Neutrophil (primary cell): ENCODE measurements around the gene BIRC5.

Source experiments
- H3K27ac ChIP-seq: fragments of 200-600 bp; sonication (generic); 2 replicates; pipeline ENCODE4 v1.5.1; 2016; ENCODE audit warnings: mild to moderate bottlenecking, moderate library complexity
- H3K27me3 ChIP-seq: fragments of 200-600 bp; sonication (generic); 2 replicates; pipeline ENCODE4 v1.6.0; 2016; ENCODE audit warnings: mild to moderate bottlenecking
- H3K36me3 ChIP-seq: fragments of 200-600 bp; sonication (generic); 2 replicates; pipeline ENCODE4 v1.5.1; 2017
- H3K4me1 ChIP-seq, 2 experiments: fragments of 200-600 bp in 1 of 2; sonication (generic) in 1 of 2; 1 replicate in 1 of 2; 2 replicates in 1 of 2; pipeline versions ENCODE4 v1.5.1 to v1.6.1; 2013 to 2016; ENCODE audit warnings: low read depth in 1 of 2, low read length in 1 of 2, mild to moderate bottlenecking in 1 of 2, moderate library complexity in 1 of 2; ENCODE audit not compliant: control insufficient read depth in 1 of 2, insufficient read depth in 1 of 2
- H3K4me3 ChIP-seq, 2 experiments: fragments of 200-600 bp in 1 of 2; sonication (generic) in 1 of 2; 1 replicate in 1 of 2; 2 replicates in 1 of 2; pipeline ENCODE4 v1.5.1; 2013 to 2016; ENCODE audit warnings: low read depth in 1 of 2, low read length in 1 of 2, mild to moderate bottlenecking in 1 of 2, moderate library complexity in 1 of 2
- H3K9me3 ChIP-seq: fragments of 200-600 bp; sonication (generic); 2 replicates; pipeline ENCODE4 v1.5.1; 2016
- CTCF ChIP-seq: fragments of 200-600 bp; sonication (generic); IDR thresholded peaks from 2 replicates; pipeline ENCODE4 v1.5.1; 2016; ENCODE audit warnings: antibody characterized with exemption

BIRC5 gene

GRCh38 chr17:78174346-78174869, 39.6 kb upstream of the BIRC5 start:
- Histone ChIP-seq H3K27ac (peak overlapping the region; percentile 91), H3K4me3 (peak overlapping the region; percentile 34 to 58), H3K36me3 (peaks cover 20% of the 10 kb centered on the region), H3K9me3 (no peaks in the 10 kb centered on the region), H3K27me3 (no peaks in the 10 kb centered on the region), H3K4me1 (peaks cover 76 to 78% of the 10 kb centered on the region in 2 experiments)
- TF ChIP-seq CTCF = peak; percentile 88

- Histone ChIP-seq H3K27me3 (no peaks in the 10 kb centered on the region), H3K36me3 (peaks cover 20% of the 10 kb centered on the region), H3K27ac (peak overlapping the region; percentile 91), H3K4me3 (peak overlapping the region; percentile 34 to 58), H3K9me3 (no peaks in the 10 kb centered on the region), H3K4me1 (peaks cover 70 to 71% of the 10 kb centered on the region in 2 experiments)
- no peak for TF ChIP-seq CTCF
Measured at GRCh38 chr17:78174870-78175642, 39.0 kb upstream of the BIRC5 start.

- H3K27me3 ChIP-seq = no peaks in the 10 kb centered on the region
- H3K27ac ChIP-seq = peak overlapping the region; percentile 91
- H3K9me3 ChIP-seq = no peaks in the 10 kb centered on the region
- no peak overlapping the region for H3K4me3 ChIP-seq
- peaks cover 64 to 66% of the 10 kb centered on the region in 2 experiments for H3K4me1 ChIP-seq
- peaks cover 20% of the 10 kb centered on the region for H3K36me3 ChIP-seq
- no peak for TF ChIP-seq CTCF
Measured at GRCh38 chr17:78175643-78175981, 38.4 kb upstream of the BIRC5 start.

GRCh38 chr17:78176548-78177025, 37.5 kb upstream of the BIRC5 start:
- TF ChIP-seq CTCF = peak; percentile 93
- H3K27me3 ChIP-seq = no peaks in the 10 kb centered on the region
- peak overlapping the region; percentile 91 for H3K27ac ChIP-seq
- H3K9me3 ChIP-seq = no peaks in the 10 kb centered on the region
- H3K4me1 ChIP-seq = peaks cover 54 to 56% of the 10 kb centered on the region in 2 experiments
- peaks cover 10% of the 10 kb centered on the region for H3K36me3 ChIP-seq
- no peak overlapping the region for H3K4me3 ChIP-seq

GRCh38 chr17:78179372-78179771, 34.7 kb upstream of the BIRC5 start:
- peaks cover 26 to 28% of the 10 kb centered on the region in 2 experiments for H3K4me1 ChIP-seq
- H3K4me3 ChIP-seq = no peak overlapping the region
- H3K36me3 ChIP-seq = no peaks in the 10 kb centered on the region
- H3K27ac ChIP-seq = no peak overlapping the region
- no peak for TF ChIP-seq CTCF
- H3K27me3 ChIP-seq = no peaks in the 10 kb centered on the region
- no peaks in the 10 kb centered on the region for H3K9me3 ChIP-seq
